IMR-90 (cell line): ENCODE results near the gene SARDH. TPM values are rescaled to one million over a fixed set of nuclear protein-coding genes. Genes with fewer than 3 reads are reported as not detected.

Experiments
- ATAC-seq: fragments of 200-7000 bp; cut with Tn5 transposase; 2 replicates; pipeline ENCODE4 v1.9.1; 2020; ENCODE audit warnings: low read depth, mild to moderate bottlenecking, moderate library complexity
- BruUV-seq: library from RNA; stranded (reverse); fragments of 400-500 nt; replicated peaks from 2 replicates; lab custom pipeline; 2021; lab: Mats Ljungman, UMichigan
- CTCF ChIA-PET: fragments of 300-600 bp; formaldehyde crosslinking; extraction: SDS; loops from one replicate; lab custom pipeline; 2021; ENCODE audit warnings: antibody characterized with exemption; lab: Yijun Ruan, JAX
- POLR2A ChIA-PET: fragments of 300-600 bp; sonication (Branson Sonifier 250); formaldehyde crosslinking; loops from one replicate; lab custom pipeline; 2022; ENCODE audit warnings: antibody characterized with exemption; ENCODE audit not compliant: unreplicated experiment; lab: Charles Lee
- DNase-seq: peaks from one replicate; pipeline ENCODE4 v3.0.0; 2013
- H2AFZ ChIP-seq: replicated peaks from 2 replicates; pipeline ENCODE3; 2013; ENCODE audit warnings: low read length, mild to moderate bottlenecking; ENCODE audit not compliant: poor library complexity
- H2AK5ac ChIP-seq: 2 replicates; pipeline ENCODE4 v1.6.1; 2013; ENCODE audit warnings: low read depth, low read length, inconsistent platforms
- H2AK9ac ChIP-seq: replicated peaks from 2 replicates; pipeline ENCODE3; 2013; ENCODE audit warnings: mild to moderate bottlenecking, low read depth, low read length, moderate library complexity; ENCODE audit not compliant: poor library complexity
- H2BK120ac ChIP-seq: 2 replicates; pipeline ENCODE4 v1.6.1; 2013; ENCODE audit warnings: low read depth, low read length, inconsistent platforms
- H2BK15ac ChIP-seq: 3 replicates; pipeline ENCODE4 v1.6.1; 2013; ENCODE audit warnings: low read depth, low read length, inconsistent platforms
- H2BK20ac ChIP-seq: 2 replicates; pipeline ENCODE4 v1.6.1; 2013; ENCODE audit warnings: low read depth, mild to moderate bottlenecking, inconsistent platforms, low read length, moderate library complexity
- H2BK5ac ChIP-seq: 2 replicates; pipeline ENCODE4 v1.6.1; 2013; ENCODE audit warnings: mild to moderate bottlenecking, low read depth, low read length, inconsistent platforms; ENCODE audit not compliant: poor library complexity, severe bottlenecking
- H3K14ac ChIP-seq: replicated peaks from 2 replicates; pipeline ENCODE4 v1.6.1; 2013; ENCODE audit warnings: low read depth, low read length, inconsistent platforms
- H3K18ac ChIP-seq: 2 replicates; pipeline ENCODE4 v1.6.1; 2013; ENCODE audit warnings: low read depth, low read length, control low read depth
- H3K23ac ChIP-seq: 2 replicates; pipeline ENCODE4 v1.6.1; 2013; ENCODE audit warnings: low read depth, low read length, inconsistent platforms
- H3K27ac ChIP-seq: 2 replicates; pipeline ENCODE4 v1.5.1; 2013; ENCODE audit warnings: mild to moderate bottlenecking, control low read depth, low read length; ENCODE audit not compliant: insufficient read depth
- H3K27me3 ChIP-seq: 2 replicates; pipeline ENCODE4 v1.6.1; 2013; ENCODE audit warnings: low read length; ENCODE audit not compliant: control insufficient read depth, insufficient read depth
- H3K36me3 ChIP-seq: 2 replicates; pipeline ENCODE4 v1.6.1; 2013; ENCODE audit warnings: low read length, mixed read lengths; ENCODE audit not compliant: control insufficient read depth, insufficient read depth
- H3K4ac ChIP-seq: 2 replicates; pipeline ENCODE4 v1.6.1; 2013; ENCODE audit warnings: low read depth, low read length, inconsistent platforms
- H3K4me1 ChIP-seq: 2 replicates; pipeline ENCODE4 v1.6.1; 2013; ENCODE audit warnings: low read length, mixed read lengths; ENCODE audit not compliant: control insufficient read depth, insufficient read depth
- H3K4me2 ChIP-seq: 2 replicates; pipeline ENCODE4 v1.6.1; 2013; ENCODE audit warnings: low read depth, mild to moderate bottlenecking, control low read depth, low read length, moderate library complexity
- H3K4me3 ChIP-seq: 2 replicates; pipeline ENCODE4 v1.5.1; 2013; ENCODE audit warnings: low read depth, mild to moderate bottlenecking, control low read depth, low read length, moderate library complexity; ENCODE audit not compliant: insufficient read depth
- H3K56ac ChIP-seq: 2 replicates; pipeline ENCODE4 v1.6.1; 2013; ENCODE audit warnings: low read length, inconsistent platforms; ENCODE audit not compliant: insufficient read depth; ENCODE audit errors: extremely low read depth
- H3K79me1 ChIP-seq, 2 experiments: 2 replicates each; pipeline ENCODE4 v1.6.1; 2013; ENCODE audit warnings: low read length in 2 of 2, inconsistent platforms in 1 of 2, low read depth in 1 of 2
- H3K9ac ChIP-seq: 2 replicates; pipeline ENCODE4 v1.6.1; 2013; ENCODE audit warnings: low read depth, low read length, control low read depth
- H3K9me1 ChIP-seq: 2 replicates; pipeline ENCODE4 v1.6.1; 2013; ENCODE audit warnings: low read length, inconsistent platforms; ENCODE audit not compliant: insufficient read depth
- H3K9me3 ChIP-seq: 2 replicates; pipeline ENCODE4 v1.6.1; 2013; ENCODE audit warnings: low read length; ENCODE audit not compliant: control insufficient read depth, insufficient read depth
- H4K20me1 ChIP-seq: 2 replicates; pipeline ENCODE4 v1.6.1; 2013; ENCODE audit warnings: low read length, inconsistent platforms; ENCODE audit not compliant: insufficient read depth
- H4K5ac ChIP-seq: 2 replicates; pipeline ENCODE4 v1.6.1; 2013; ENCODE audit warnings: mild to moderate bottlenecking, low read depth, low read length, control low read depth
- H4K8ac ChIP-seq, 2 experiments: 2 replicates each; pipeline ENCODE4 v1.6.1; 2013; ENCODE audit warnings: low read depth in 2 of 2, low read length in 2 of 2, control low read depth in 1 of 2, inconsistent platforms in 1 of 2
- H4K91ac ChIP-seq: 2 replicates; pipeline ENCODE4 v1.6.1; 2013; ENCODE audit warnings: low read depth, low read length, inconsistent platforms; ENCODE audit not compliant: insufficient read depth
- CEBPB ChIP-seq: IDR thresholded peaks from 2 replicates; pipeline ENCODE4 v1.6.1; 2012; ENCODE audit warnings: low read depth, low read length, improper control_type of control experiment
- MAZ ChIP-seq: IDR thresholded peaks from 2 replicates; pipeline ENCODE4 v1.6.1; 2012; ENCODE audit warnings: low read depth, mild to moderate bottlenecking, low read length, improper control_type of control experiment, moderate library complexity, borderline replicate concordance
- POLR2A ChIP-seq: IDR thresholded peaks from 2 replicates; pipeline ENCODE4 v1.6.1; 2012; ENCODE audit warnings: mild to moderate bottlenecking, low read depth, low read length
- SMC3 ChIP-seq: fragments of 150-350 bp; IDR thresholded peaks from 2 replicates; pipeline ENCODE4 v1.6.1; 2016; ENCODE audit warnings: low read depth, mild to moderate bottlenecking, antibody characterized with exemption, low read length, moderate library complexity
- USF2 ChIP-seq: fragments of 150-350 bp; IDR thresholded peaks from 2 replicates; pipeline ENCODE4 v1.6.1; 2017; ENCODE audit warnings: mild to moderate bottlenecking, antibody characterized with exemption, low read length, low read depth
- WGBS, 2 experiments: methylation state at CpG; one replicate each; pipeline versions ENCODE4 v1.1.5 to v1.1.7; 2013; ENCODE audit warnings: missing lambda C conversion rate in 2 of 2; ENCODE audit not compliant: insufficient read length in 1 of 2; ENCODE audit errors: extremely low coverage in 2 of 2; 5-methylcytosine and 5-hydroxymethylcytosine counted together
- dilution Hi-C: fragments of 300-500 bp; cut with HindIII; formaldehyde crosslinking; loops from one replicate; pipeline ENCODE4 v1.14.3; 2018; ENCODE audit warnings: low sequenced_read_pairs; ENCODE audit not compliant: unreplicated experiment
- in situ Hi-C: fragments of 300-500 bp; cut with MboI; formaldehyde crosslinking; loops from 3 replicates; pipeline ENCODE4 v1.14.3; 2019; ENCODE audit warnings: low sequenced_read_pairs, inconsistent platforms, mixed read lengths
- intact Hi-C: fragments of 100-400 bp; cut with micrococcal nuclease; formaldehyde crosslinking; loops from 2 replicates; pipeline ENCODE4 v1.10.0; 2022
- polyA plus RNA-seq, 3 experiments: library from polyadenylated mRNA; depleted of rRNA; stranded (reverse); fragments of >200 nt; gene quantifications; 2 replicates each; pipeline ENCODE4 v1.2.3, GENCODE V29; 2012; ENCODE audit warnings: low replicate concordance in 1 of 3
- total RNA-seq: library from RNA; depleted of rRNA; stranded (reverse); fragments of >200 nt; gene quantifications from 2 replicates; pipeline ENCODE4 v1.2.3, GENCODE V29; 2012

The SARDH gene
- total and polyA plus RNA-seq, 2 of the 4 experiments (the other 2 are of a cell fraction): 5.0 to 7.5 TPM

DNA sequence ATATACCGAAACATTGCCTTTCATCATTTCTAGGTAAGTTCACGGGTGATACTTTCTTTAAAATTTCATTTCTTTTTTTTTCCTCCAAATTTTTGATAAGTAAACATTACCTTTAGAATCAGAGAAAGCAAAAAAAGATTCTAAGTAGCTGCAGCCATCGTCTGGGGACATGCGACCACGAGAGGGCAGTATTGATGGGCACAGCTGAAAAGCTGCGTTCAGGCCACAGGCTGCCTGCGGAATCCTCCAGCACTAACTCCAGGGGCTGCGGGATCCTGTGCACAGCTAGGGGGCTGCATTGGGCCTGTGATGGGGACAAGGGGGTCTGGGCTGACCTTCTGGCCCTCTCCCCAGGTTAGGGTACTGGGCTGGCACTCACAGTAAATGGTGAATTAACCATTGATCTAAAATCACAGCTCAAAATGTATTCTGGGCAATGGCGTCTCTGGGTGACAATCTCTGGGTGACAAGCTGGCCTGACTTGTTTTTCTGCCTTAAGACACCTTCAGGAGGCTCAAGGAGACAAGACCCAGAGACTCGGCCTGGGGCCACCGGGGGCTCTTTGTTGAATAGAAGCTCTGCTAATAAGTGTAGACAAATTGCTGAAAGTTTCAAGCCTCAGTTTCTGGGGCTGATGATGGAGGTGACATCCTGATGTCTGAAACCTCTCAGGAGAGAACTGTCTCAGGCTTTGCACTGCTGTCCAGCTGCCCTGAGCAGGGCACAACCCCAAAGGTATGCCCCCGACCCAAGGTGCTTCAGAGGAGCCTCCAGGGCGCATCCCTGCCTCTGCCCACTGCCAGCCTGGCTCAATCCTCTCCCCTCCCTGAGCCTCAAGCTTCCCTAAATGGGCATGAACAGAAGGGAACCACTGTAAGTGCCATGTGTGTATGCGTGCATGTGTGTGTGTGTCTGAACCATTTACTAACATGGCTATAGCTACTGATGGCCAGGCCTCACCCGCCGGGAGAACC is 44.3 kb upstream of the SARDH start (continued):
- TF ChIP-seq USF2: no peak
- TF ChIP-seq POLR2A: no peak
- TF ChIP-seq MAZ: no peak

GRCh38 chr9:133781828-133782135 is 43.6 kb upstream of the SARDH start:
- no CpG with 5 or more reads among the region's 10 CpGs for WGBS, 2 experiments
- Histone ChIP-seq H3K36me3 (peaks cover 45% of the 10 kb centered on the region), H2BK5ac (no peak overlapping the region), H2AFZ (no peak overlapping the region), H3K14ac (no peak overlapping the region), H4K5ac (no peak overlapping the region), H3K23ac (no peak overlapping the region), H2BK20ac (no peak overlapping the region), H2AK9ac (no peak overlapping the region), H3K4ac (no peak overlapping the region), H3K4me2 (no peak overlapping the region), H2AK5ac (no peak overlapping the region), H3K27me3 (no peaks in the 10 kb centered on the region), H3K9me1 (0 out of 2 replicates have a peak, but pooled peaks cover 3% of the 10 kb centered on the region), H3K18ac (no peak overlapping the region), H3K56ac (no peak overlapping the region), H3K4me3 (no peak overlapping the region), H2BK120ac (no peak overlapping the region), H3K9ac (no peak overlapping the region), H4K91ac (no peak overlapping the region), H3K9me3 (no peaks in the 10 kb centered on the region), H4K20me1 (no peaks in the 10 kb centered on the region), H3K79me1 (peaks cover 0 to 6% of the 10 kb centered on the region in 2 experiments; a peak in 1 of 4 replicates), H2BK15ac (no peak overlapping the region), H3K4me1 (no peaks in the 10 kb centered on the region), H4K8ac (no peak overlapping the region), H3K27ac (no peak overlapping the region)
- ChIA-PET POLR2A (interaction anchor here (1.1 kb wide), 1 partner anchor 212 kb away, joined by 3 read pairs; no protein-coding TSS in a partner anchor), CTCF (interaction anchor here (0.6 to 3.2 kb wide), 8 partner anchors 8 to 659 kb away, joined by 3 to 24 read pairs (median 4); no protein-coding TSS in a partner anchor)
- DNase-seq: no peak
- in situ Hi-C loops: loop anchor here (25.0 kb wide), 1 partner anchor 356 kb away; the partner anchor contains the start of gene WDR5
- no peak; the same call in 1 of the 2 replicates for ATAC-seq
- BruUV-seq: no TSS peak
- dilution Hi-C loops: loop anchor here (25.0 kb wide), 1 partner anchor 231 kb away; no protein-coding TSS in a partner anchor
- intact Hi-C loops: loop anchor here (1.0 kb wide), 1 partner anchor 213 kb away; no protein-coding TSS in a partner anchor
- TF ChIP-seq SMC3 (no peak), CEBPB (no peak), POLR2A (no peak)
